ENCODE measurements around the gene SLC6A18. TPM values are rescaled to one million over a fixed set of nuclear protein-coding genes. Genes with fewer than 3 reads are reported as not detected.

SLC6A18 gene
- total and polyA plus RNA-seq, 9 of the 15 experiments (the other 6 are each of a cell fraction or from before 2014, with no cell fraction given): not detected

- TF ChIP-seq MYC (IDR thresholded peaks at IDR 0.05; ENCODE audit: low read depth, low read length): peak; percentile 83
- peak; percentile 84; the same call in 1 of the 2 replicates for TF ChIP-seq MYC (CRISPR knock-in tag; IDR thresholded peaks at IDR 0.05; ENCODE audit: borderline replicate concordance, low read depth)
- peak; percentile 47 for TF ChIP-seq DNMT1 (IDR thresholded peaks at IDR 0.05)
- no peak; the same call in 1 of the 2 replicates for TF ChIP-seq SMARCC2 (IDR thresholded peaks at IDR 0.05; ENCODE audit: low read depth)
- TF ChIP-seq PATZ1 (CRISPR knock-in tag; IDR thresholded peaks at IDR 0.05; ENCODE audit: borderline replicate concordance): peak; percentile 61; the same call in 1 of the 2 replicates
- TF ChIP-seq LEF1 (IDR thresholded peaks at IDR 0.05): peak; percentile 86; the same call in 1 of the 2 replicates
- TF ChIP-seq REST (IDR thresholded peaks at IDR 0.05; ENCODE audit: borderline replicate concordance): no peak
- peak; percentile 60 for TF ChIP-seq REST (CRISPR knock-in tag; IDR thresholded peaks at IDR 0.05; ENCODE audit: low read depth)
- peak; percentile 72 for TF ChIP-seq MAFG (tag; conservative IDR thresholded peaks at IDR 0.05)
- TF ChIP-seq PRDM10 (IDR thresholded peaks at IDR 0.05; ENCODE audit: partially characterized antibody): peak; percentile 80
Observed at GRCh38 chr5:1199649-1200494, 25.3 kb upstream of the SLC6A18 start (continued).

Measured in K562 (cell line).